Naive B cell (primary cell): Measurements from ENCODE around the gene PPP2R2C. TPM values are rescaled to one million over a fixed set of nuclear protein-coding genes. Genes with fewer than 3 reads are reported as not detected.

ENCODE experiments used
- ATAC-seq, 2 donors: fragments of 150-1000 bp; cut with Tn5 transposase; 2 replicates each; pipeline ENCODE4 v1.10.0; 2021; ENCODE audit warnings: low read depth in 2 of 2, mild to moderate bottlenecking in 2 of 2, moderate library complexity in 2 of 2
- DNase-seq: peaks from one replicate; pipeline ENCODE4 v3.0.0; 2022
- H3K27ac Mint-ChIP-seq, 6 donors: one replicate each; pipeline ENCODE4 v1.8.0; 2020 to 2022; ENCODE audit warnings: mild to moderate bottlenecking in 6 of 6, mixed read lengths in 6 of 6, moderate library complexity in 5 of 6, inconsistent platforms in 2 of 6
- H3K27me3 Mint-ChIP-seq, 3 donors: one replicate each; pipeline ENCODE4 v1.8.0; 2021 to 2022; ENCODE audit warnings: mixed read lengths in 3 of 3, mild to moderate bottlenecking in 1 of 3
- H3K36me3 Mint-ChIP-seq, 2 donors: one replicate each; pipeline ENCODE4 v1.8.0; 2020 to 2022; ENCODE audit warnings: mixed read lengths in 2 of 2, inconsistent platforms in 1 of 2, mild to moderate bottlenecking in 1 of 2
- H3K4me1 Mint-ChIP-seq, 3 donors: one replicate each; pipeline ENCODE4 v1.8.0; 2020 to 2022; ENCODE audit warnings: mixed read lengths in 3 of 3, inconsistent platforms in 1 of 3, mild to moderate bottlenecking in 1 of 3, moderate library complexity in 1 of 3
- H3K4me3 Mint-ChIP-seq, 8 donors: one replicate each; pipeline ENCODE4 v1.8.0; 2020 to 2022; ENCODE audit warnings: mild to moderate bottlenecking in 8 of 8, mixed read lengths in 8 of 8, moderate library complexity in 8 of 8, inconsistent platforms in 2 of 8
- H3K9me3 Mint-ChIP-seq, 7 donors: one replicate each; pipeline ENCODE4 v1.8.0; 2020 to 2022; ENCODE audit warnings: mixed read lengths in 7 of 7, mild to moderate bottlenecking in 5 of 7, inconsistent platforms in 2 of 7, moderate library complexity in 1 of 7
- polyA plus RNA-seq, 6 donors: library from polyadenylated mRNA; unstranded; fragments of 300-500 nt; fragmentation: Illumina TruSeq; gene quantifications; one replicate each; pipeline ENCODE4 v1.2.3, GENCODE V29; 2021; ENCODE audit warnings: low read depth in 6 of 6

Gene PPP2R2C
- polyA plus RNA-seq, 6 donors from 2014 or later, result not detected

GRCh38 chr4:6375620-6376295 is 96.7 kb downstream of the PPP2R2C start:
- no peak for DNase-seq
- Mint-ChIP-seq H3K9me3 (peaks cover 0 to 2% (median 0%) of the 10 kb centered on the region in 7 donors), H3K27ac (no peak overlapping the region), H3K4me1 (no peaks in the 10 kb centered on the region), H3K36me3 (no peaks in the 10 kb centered on the region), H3K27me3 (peaks cover 4 to 32% (median 17%) of the 10 kb centered on the region in 3 donors), H3K4me3 (no peak overlapping the region)
- ATAC-seq, result no peak

- H3K36me3 Mint-ChIP-seq, result no peaks in the 10 kb centered on the region
- no peaks in the 10 kb centered on the region for H3K4me1 Mint-ChIP-seq
- no peak overlapping the region for H3K4me3 Mint-ChIP-seq
- no peak for DNase-seq
- H3K9me3 Mint-ChIP-seq, result peaks cover 0 to 2% (median 0%) of the 10 kb centered on the region in 7 donors
- H3K27ac Mint-ChIP-seq, result no peak overlapping the region
- H3K27me3 Mint-ChIP-seq, result peaks cover 4 to 22% (median 17%) of the 10 kb centered on the region in 3 donors
- no peak for ATAC-seq
Measured at GRCh38 chr4:6374575-6374974, 97.8 kb downstream of the PPP2R2C start.

GRCh38 chr4:6373541-6374410 is 98.6 kb downstream of the PPP2R2C start:
- peaks cover 0 to 2% (median 0%) of the 10 kb centered on the region in 7 donors for H3K9me3 Mint-ChIP-seq
- ATAC-seq, result no peak
- peaks cover 4 to 19% (median 15%) of the 10 kb centered on the region in 3 donors for H3K27me3 Mint-ChIP-seq
- no peaks in the 10 kb centered on the region for H3K36me3 Mint-ChIP-seq
- H3K27ac Mint-ChIP-seq, result no peak overlapping the region
- H3K4me3 Mint-ChIP-seq, result no peak overlapping the region
- H3K4me1 Mint-ChIP-seq, result no peaks in the 10 kb centered on the region
- no peak for DNase-seq

GRCh38 chr4:6372649-6373525 is 99.5 kb downstream of the PPP2R2C start:
- Mint-ChIP-seq H3K4me1 (no peaks in the 10 kb centered on the region), H3K9me3 (peaks cover 0 to 2% (median 0%) of the 10 kb centered on the region in 7 donors), H3K27me3 (peaks cover 4 to 16% (median 13%) of the 10 kb centered on the region in 3 donors), H3K36me3 (no peaks in the 10 kb centered on the region), H3K4me3 (no peak overlapping the region), H3K27ac (no peak overlapping the region)
- no peak for DNase-seq
- no peak for ATAC-seq

- H3K36me3 Mint-ChIP-seq, result no peaks in the 10 kb centered on the region
- ATAC-seq, result no peak
- peaks cover 0 to 2% (median 0%) of the 10 kb centered on the region in 7 donors for H3K9me3 Mint-ChIP-seq
- H3K4me1 Mint-ChIP-seq, result no peaks in the 10 kb centered on the region
- H3K4me3 Mint-ChIP-seq, result no peak overlapping the region
- no peak for DNase-seq
- H3K27me3 Mint-ChIP-seq, result peaks cover 3 to 12% (median 10%) of the 10 kb centered on the region in 3 donors
- H3K27ac Mint-ChIP-seq, result no peak overlapping the region
Measured at GRCh38 chr4:6371812-6372211, 100.6 kb downstream of the PPP2R2C start.

- no peak for ATAC-seq
- DNase-seq, result no peak
- H3K4me3 Mint-ChIP-seq, result no peak overlapping the region
- no peaks in the 10 kb centered on the region for H3K4me1 Mint-ChIP-seq
- peaks cover 0 to 10% (median 8%) of the 10 kb centered on the region in 3 donors for H3K27me3 Mint-ChIP-seq
- peaks cover 0 to 2% (median 0%) of the 10 kb centered on the region in 7 donors for H3K9me3 Mint-ChIP-seq
- H3K27ac Mint-ChIP-seq, result peak overlapping the region in 1 of 6 donors; percentile 56
- no peaks in the 10 kb centered on the region for H3K36me3 Mint-ChIP-seq
Measured at GRCh38 chr4:6371271-6371670, 101.1 kb downstream of the PPP2R2C start.

GRCh38 chr4:6369924-6370645 is 102.3 kb downstream of the PPP2R2C start:
- no peaks in the 10 kb centered on the region for H3K36me3 Mint-ChIP-seq
- DNase-seq (no peak), ATAC-seq (no peak)
- H3K27ac Mint-ChIP-seq, result peak overlapping the region in 1 of 6 donors; percentile 15
- H3K4me3 Mint-ChIP-seq, result no peak overlapping the region
- peaks cover 0 to 8% (median 5%) of the 10 kb centered on the region in 3 donors for H3K27me3 Mint-ChIP-seq
- peaks cover 0 to 2% (median 0%) of the 10 kb centered on the region in 7 donors for H3K9me3 Mint-ChIP-seq
- H3K4me1 Mint-ChIP-seq, result no peaks in the 10 kb centered on the region

GRCh38 chr4:6369511-6369910 is 102.9 kb downstream of the PPP2R2C start:
- ATAC-seq (no peak), DNase-seq (no peak)
- no peaks in the 10 kb centered on the region for H3K4me1 Mint-ChIP-seq
- peaks cover 0 to 2% (median 0%) of the 10 kb centered on the region in 7 donors for H3K9me3 Mint-ChIP-seq
- no peak overlapping the region for H3K4me3 Mint-ChIP-seq
- peaks cover 0 to 8% (median 5%) of the 10 kb centered on the region in 3 donors for H3K27me3 Mint-ChIP-seq
- no peaks in the 10 kb centered on the region for H3K36me3 Mint-ChIP-seq
- H3K27ac Mint-ChIP-seq, result peak overlapping the region in 1 of 6 donors; percentile 15

GRCh38 chr4:6369035-6369434 is 103.4 kb downstream of the PPP2R2C start:
- no peaks in the 10 kb centered on the region for H3K36me3 Mint-ChIP-seq

GRCh38 chr4:6368601-6369000 is 103.8 kb downstream of the PPP2R2C start:
- peaks cover 0 to 15% (median 10%) of the 10 kb centered on the region in 3 donors for H3K27me3 Mint-ChIP-seq
- no peaks in the 10 kb centered on the region for H3K4me1 Mint-ChIP-seq
- H3K27ac Mint-ChIP-seq, result peak overlapping the region in 1 of 6 donors; percentile 16
- no peak for ATAC-seq
- DNase-seq, result no peak
- peak overlapping the region in 1 of 8 donors; percentile 69 for H3K4me3 Mint-ChIP-seq
- H3K9me3 Mint-ChIP-seq, result peaks cover 0 to 3% (median 0%) of the 10 kb centered on the region in 7 donors
- H3K36me3 Mint-ChIP-seq, result no peaks in the 10 kb centered on the region

More at GRCh38 chr4:6369035-6369434, 103.4 kb downstream of the PPP2R2C start:
- Mint-ChIP-seq H3K4me1 (no peaks in the 10 kb centered on the region), H3K27ac (no peak overlapping the region), H3K9me3 (peaks cover 0 to 3% (median 0%) of the 10 kb centered on the region in 7 donors), H3K4me3 (no peak overlapping the region), H3K27me3 (peaks cover 0 to 10% (median 6%) of the 10 kb centered on the region in 3 donors)
- DNase-seq (no peak), ATAC-seq (no peak)

GRCh38 chr4:6368096-6368495 is 104.3 kb downstream of the PPP2R2C start:
- DNase-seq (no peak), ATAC-seq (no peak)
- Mint-ChIP-seq H3K27ac (no peak overlapping the region), H3K27me3 (peaks cover 0 to 15% (median 10%) of the 10 kb centered on the region in 3 donors), H3K4me3 (peak overlapping the region in 1 of 8 donors; percentile 69), H3K9me3 (peaks cover 0 to 3% (median 0%) of the 10 kb centered on the region in 7 donors), H3K36me3 (no peaks in the 10 kb centered on the region), H3K4me1 (no peaks in the 10 kb centered on the region)

GRCh38 chr4:6367371-6367851 is 105.0 kb downstream of the PPP2R2C start:
- H3K4me3 Mint-ChIP-seq, result no peak overlapping the region
- ATAC-seq (no peak), DNase-seq (no peak)
- no peaks in the 10 kb centered on the region for H3K4me1 Mint-ChIP-seq
- H3K27me3 Mint-ChIP-seq, result peaks cover 0 to 15% (median 10%) of the 10 kb centered on the region in 3 donors
- no peak overlapping the region for H3K27ac Mint-ChIP-seq
- H3K36me3 Mint-ChIP-seq, result no peaks in the 10 kb centered on the region
- peaks cover 0 to 2% (median 0%) of the 10 kb centered on the region in 7 donors for H3K9me3 Mint-ChIP-seq
